HepG2 (cell line): ENCODE results near the gene WBP1. TPM values are rescaled to one million over a fixed set of nuclear protein-coding genes. Genes with fewer than 3 reads are reported as not detected.
A peak's percentile ranks its signal among the peaks of the same experiment; 100 is the strongest.

Source experiments
- ARNT2 ChIP-seq: sonication (generic); formaldehyde crosslinking; IDR thresholded peaks from 2 replicates; pipeline ENCODE4 v1.8.0; 2022; ENCODE audit warnings: mild to moderate bottlenecking, low read depth, missing genetic modification reagents, moderate library complexity
- BRD4 ChIP-seq: sonication (generic); formaldehyde crosslinking; IDR thresholded peaks from 2 replicates; pipeline ENCODE4 v1.4.0; 2020; ENCODE audit warnings: missing genetic modification reagents
- HMG20A ChIP-seq: IDR thresholded peaks from 2 replicates; pipeline ENCODE4 v1.6.1; 2016; ENCODE audit warnings: borderline replicate concordance
- ISL2 ChIP-seq: sonication (generic); formaldehyde crosslinking; IDR thresholded peaks from 2 replicates; pipeline ENCODE4 v1.5.0; 2020; ENCODE audit warnings: missing genetic modification reagents
- JUN ChIP-seq: sonication (generic); formaldehyde crosslinking; IDR thresholded peaks from 2 replicates; pipeline ENCODE4 v1.4.0; 2020; ENCODE audit warnings: mild to moderate bottlenecking, missing genetic modification reagents
- KDM1A ChIP-seq: IDR thresholded peaks from 2 replicates; pipeline ENCODE4 v1.6.1; 2016; ENCODE audit warnings: missing compliant biosample characterization
- KLF9 ChIP-seq: IDR thresholded peaks from 2 replicates; pipeline ENCODE4 v1.6.1; 2016; ENCODE audit warnings: low read depth
- MTF2 ChIP-seq: sonication (generic); formaldehyde crosslinking; IDR thresholded peaks from 2 replicates; pipeline ENCODE4 v1.5.0; 2020; ENCODE audit warnings: missing genetic modification reagents, borderline replicate concordance
- NFYC ChIP-seq: IDR thresholded peaks from 2 replicates; pipeline ENCODE4 v1.6.1; 2016; ENCODE audit warnings: missing genetic modification reagents, missing compliant biosample characterization
- PLRG1 ChIP-seq: fragments of 450-650 bp; conservative IDR thresholded peaks from 2 replicates; pipeline ENCODE4 v1.6.1; 2016
- POLR2G ChIP-seq: fragments of 200-400 bp; formaldehyde crosslinking; IDR thresholded peaks from 2 replicates; pipeline ENCODE4 v1.6.1; 2018; ENCODE audit warnings: mild to moderate bottlenecking, low read depth, low read length, moderate library complexity
- SIX4 ChIP-seq: sonication (generic); formaldehyde crosslinking; IDR thresholded peaks from 2 replicates; pipeline ENCODE4 v1.4.0; 2020; ENCODE audit warnings: missing genetic modification reagents
- U2AF1 ChIP-seq: fragments of 200-400 bp; formaldehyde crosslinking; optimal IDR thresholded peaks from 2 replicates; pipeline ENCODE3; 2017; ENCODE audit warnings: mild to moderate bottlenecking, low read depth, low read length
- U2AF2 ChIP-seq: fragments of 200-400 bp; formaldehyde crosslinking; IDR thresholded peaks from 2 replicates; pipeline ENCODE4 v1.6.1; 2017; ENCODE audit warnings: low read depth, mild to moderate bottlenecking, low read length
- ZEB1 ChIP-seq: IDR thresholded peaks from 2 replicates; pipeline ENCODE4 v1.6.1; 2012; ENCODE audit warnings: mild to moderate bottlenecking, low read depth, inconsistent platforms; ENCODE audit not compliant: insufficient replicate concordance
- ZNF225 ChIP-seq: sonication (generic); formaldehyde crosslinking; IDR thresholded peaks from 2 replicates; pipeline ENCODE4 v1.4.0; 2020; ENCODE audit warnings: mild to moderate bottlenecking, missing genetic modification reagents
- ZNF615 ChIP-seq: sonication (generic); formaldehyde crosslinking; IDR thresholded peaks from 2 replicates; pipeline ENCODE4 v1.5.0; 2020; ENCODE audit warnings: mild to moderate bottlenecking, missing genetic modification reagents, borderline replicate concordance
- ZNF879 ChIP-seq: sonication (generic); formaldehyde crosslinking; IDR thresholded peaks from 2 replicates; pipeline ENCODE4 v1.8.1; 2023; ENCODE audit warnings: missing genetic modification reagents
- polyA plus RNA-seq, 8 experiments: library from polyadenylated mRNA; depleted of rRNA in 3 of 8; stranded (reverse) in 7 of 8; unstranded in 1 of 8; fragments of >200 nt; fragmentation: Illumina TruSeq in 4 of 8; extraction: Trizol in 4 of 8; gene quantifications; 2 replicates each; pipeline versions ENCODE4 v1.2.1 to v1.2.3, GENCODE V29; 2011 to 2016; ENCODE audit warnings: low read depth in 4 of 8, missing spikeins in 1 of 8, mixed read lengths in 1 of 8; ENCODE audit not compliant: insufficient read depth in 1 of 8
- total RNA-seq, 5 experiments: library from RNA; depleted of rRNA; stranded (reverse); fragments of >200 nt; fragmentation: Illumina TruSeq; extraction: Trizol; gene quantifications; 2 replicates each; pipeline ENCODE4 v1.2.3, GENCODE V29; 2016; ENCODE audit warnings: low read depth in 1 of 5
- TF ChIP-seq, protein P1 (sequence below): sonication (generic); formaldehyde crosslinking; IDR thresholded peaks from 2 replicates; pipeline ENCODE4 v1.4.0; 2020; ENCODE audit warnings: mild to moderate bottlenecking, missing genetic modification reagents
- TF ChIP-seq, protein P2 (sequence below): sonication (generic); formaldehyde crosslinking; IDR thresholded peaks from 2 replicates; pipeline ENCODE4 v1.4.0; 2020; ENCODE audit warnings: missing genetic modification reagents
- TF ChIP-seq, protein P3 (sequence below): sonication (generic); formaldehyde crosslinking; IDR thresholded peaks from 2 replicates; pipeline ENCODE4 v1.4.0; 2020; ENCODE audit warnings: missing genetic modification reagents, mild to moderate bottlenecking, borderline replicate concordance
- TF ChIP-seq, protein P4 (sequence below): IDR thresholded peaks from 2 replicates; pipeline ENCODE4 v1.6.1; 2016; ENCODE audit warnings: missing compliant biosample characterization, missing genetic modification reagents, borderline replicate concordance

Gene WBP1
- total and polyA plus RNA-seq, 2 of the 13 experiments (the other 11 are each of a cell fraction or from before 2014, with no cell fraction given), result 38.8 to 85.7 TPM

DNA sequence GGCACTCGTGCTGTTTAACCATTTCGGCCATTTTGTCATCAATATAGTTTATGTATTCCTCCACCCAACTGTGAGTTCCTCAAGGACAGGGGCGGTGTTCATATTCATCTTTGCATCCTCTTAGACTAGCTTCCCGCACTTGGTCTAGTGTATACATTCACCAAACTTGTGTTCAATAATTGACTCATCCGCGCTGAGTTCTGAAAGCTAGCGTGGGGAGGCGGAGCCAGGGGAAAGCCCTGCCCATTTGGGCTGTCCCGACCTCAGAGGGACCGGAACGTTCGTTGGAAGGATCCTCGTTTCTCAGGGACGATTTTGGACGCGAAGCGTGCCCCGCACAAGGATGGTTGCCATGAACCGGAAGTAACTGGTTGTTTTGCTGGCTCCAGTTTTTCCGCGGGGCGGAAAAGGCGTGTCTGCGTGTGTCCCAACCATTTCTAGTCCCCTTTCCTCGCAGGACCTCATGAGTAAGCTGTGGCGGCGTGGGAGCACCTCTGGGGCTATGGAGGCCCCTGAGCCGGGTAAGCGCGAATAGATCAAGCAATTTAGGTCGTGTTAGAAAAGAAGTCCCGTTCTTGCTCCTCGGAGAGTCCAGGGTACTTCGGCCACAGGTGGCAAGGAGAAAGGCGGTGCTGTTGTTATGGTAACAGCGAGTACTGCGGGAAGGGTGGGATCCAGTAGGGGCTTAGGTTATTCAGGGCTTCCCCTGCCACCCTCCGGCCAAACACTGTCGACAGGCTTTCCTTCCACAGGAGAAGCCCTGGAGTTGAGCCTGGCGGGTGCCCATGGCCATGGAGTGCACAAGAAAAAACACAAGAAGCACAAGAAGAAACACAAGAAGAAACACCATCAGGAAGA is 3.4 kb upstream of the WBP1 start, which contains the start of gene INO80B (continued):
- TF ChIP-seq MTF2, result no peak
- peak; percentile 100 for TF ChIP-seq KLF9 (CRISPR knock-in tag)
- TF ChIP-seq ISL2 (CRISPR knock-in tag), result peak; percentile 85
- no peak for TF ChIP-seq ZNF225 (CRISPR knock-in tag)
- peak; percentile 94 for TF ChIP-seq ARNT2 (CRISPR knock-in tag)
- TF ChIP-seq HMG20A (CRISPR knock-in tag), result peak; percentile 27; the same call in 1 of the 2 replicates
- TF ChIP-seq BRD4 (CRISPR knock-in tag), result no peak
- TF ChIP-seq, protein P1, sequence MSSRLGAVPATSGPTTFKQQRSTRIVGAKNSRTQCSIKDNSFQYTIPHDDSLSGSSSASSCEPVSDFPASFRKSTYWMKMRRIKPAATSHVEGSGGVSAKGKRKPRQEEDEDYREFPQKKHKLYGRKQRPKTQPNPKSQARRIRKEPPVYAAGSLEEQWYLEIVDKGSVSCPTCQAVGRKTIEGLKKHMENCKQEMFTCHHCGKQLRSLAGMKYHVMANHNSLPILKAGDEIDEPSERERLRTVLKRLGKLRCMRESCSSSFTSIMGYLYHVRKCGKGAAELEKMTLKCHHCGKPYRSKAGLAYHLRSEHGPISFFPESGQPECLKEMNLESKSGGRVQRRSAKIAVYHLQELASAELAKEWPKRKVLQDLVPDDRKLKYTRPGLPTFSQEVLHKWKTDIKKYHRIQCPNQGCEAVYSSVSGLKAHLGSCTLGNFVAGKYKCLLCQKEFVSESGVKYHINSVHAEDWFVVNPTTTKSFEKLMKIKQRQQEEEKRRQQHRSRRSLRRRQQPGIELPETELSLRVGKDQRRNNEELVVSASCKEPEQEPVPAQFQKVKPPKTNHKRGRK (CRISPR knock-in tag), result peak; percentile 56; the same call in 1 of the 2 replicates
- TF ChIP-seq JUN (CRISPR knock-in tag), result 0 out of 2 replicates have a peak, but pooled peaks have one; percentile 64
- TF ChIP-seq, protein P2, sequence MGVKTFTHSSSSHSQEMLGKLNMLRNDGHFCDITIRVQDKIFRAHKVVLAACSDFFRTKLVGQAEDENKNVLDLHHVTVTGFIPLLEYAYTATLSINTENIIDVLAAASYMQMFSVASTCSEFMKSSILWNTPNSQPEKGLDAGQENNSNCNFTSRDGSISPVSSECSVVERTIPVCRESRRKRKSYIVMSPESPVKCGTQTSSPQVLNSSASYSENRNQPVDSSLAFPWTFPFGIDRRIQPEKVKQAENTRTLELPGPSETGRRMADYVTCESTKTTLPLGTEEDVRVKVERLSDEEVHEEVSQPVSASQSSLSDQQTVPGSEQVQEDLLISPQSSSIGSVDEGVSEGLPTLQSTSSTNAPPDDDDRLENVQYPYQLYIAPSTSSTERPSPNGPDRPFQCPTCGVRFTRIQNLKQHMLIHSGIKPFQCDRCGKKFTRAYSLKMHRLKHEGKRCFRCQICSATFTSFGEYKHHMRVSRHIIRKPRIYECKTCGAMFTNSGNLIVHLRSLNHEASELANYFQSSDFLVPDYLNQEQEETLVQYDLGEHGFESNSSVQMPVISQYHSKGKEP, result peak; percentile 68; the same call in 1 of the 2 replicates
- peak; percentile 94 for TF ChIP-seq U2AF1
- peak; percentile 83 for TF ChIP-seq SIX4 (CRISPR knock-in tag)
- no peak for TF ChIP-seq PLRG1
- TF ChIP-seq ZNF615 (CRISPR knock-in tag), result peak; percentile 82; the same call in 1 of the 2 replicates
- TF ChIP-seq, protein P3, sequence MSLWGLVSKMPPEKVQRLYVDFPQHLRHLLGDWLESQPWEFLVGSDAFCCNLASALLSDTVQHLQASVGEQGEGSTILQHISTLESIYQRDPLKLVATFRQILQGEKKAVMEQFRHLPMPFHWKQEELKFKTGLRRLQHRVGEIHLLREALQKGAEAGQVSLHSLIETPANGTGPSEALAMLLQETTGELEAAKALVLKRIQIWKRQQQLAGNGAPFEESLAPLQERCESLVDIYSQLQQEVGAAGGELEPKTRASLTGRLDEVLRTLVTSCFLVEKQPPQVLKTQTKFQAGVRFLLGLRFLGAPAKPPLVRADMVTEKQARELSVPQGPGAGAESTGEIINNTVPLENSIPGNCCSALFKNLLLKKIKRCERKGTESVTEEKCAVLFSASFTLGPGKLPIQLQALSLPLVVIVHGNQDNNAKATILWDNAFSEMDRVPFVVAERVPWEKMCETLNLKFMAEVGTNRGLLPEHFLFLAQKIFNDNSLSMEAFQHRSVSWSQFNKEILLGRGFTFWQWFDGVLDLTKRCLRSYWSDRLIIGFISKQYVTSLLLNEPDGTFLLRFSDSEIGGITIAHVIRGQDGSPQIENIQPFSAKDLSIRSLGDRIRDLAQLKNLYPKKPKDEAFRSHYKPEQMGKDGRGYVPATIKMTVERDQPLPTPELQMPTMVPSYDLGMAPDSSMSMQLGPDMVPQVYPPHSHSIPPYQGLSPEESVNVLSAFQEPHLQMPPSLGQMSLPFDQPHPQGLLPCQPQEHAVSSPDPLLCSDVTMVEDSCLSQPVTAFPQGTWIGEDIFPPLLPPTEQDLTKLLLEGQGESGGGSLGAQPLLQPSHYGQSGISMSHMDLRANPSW (CRISPR knock-in tag), result peak; percentile 98
- no peak for TF ChIP-seq ZNF879 (CRISPR knock-in tag)
- peak; percentile 70 for TF ChIP-seq NFYC (CRISPR knock-in tag)
- peak; percentile 82 for TF ChIP-seq U2AF2
- TF ChIP-seq, protein P4, sequence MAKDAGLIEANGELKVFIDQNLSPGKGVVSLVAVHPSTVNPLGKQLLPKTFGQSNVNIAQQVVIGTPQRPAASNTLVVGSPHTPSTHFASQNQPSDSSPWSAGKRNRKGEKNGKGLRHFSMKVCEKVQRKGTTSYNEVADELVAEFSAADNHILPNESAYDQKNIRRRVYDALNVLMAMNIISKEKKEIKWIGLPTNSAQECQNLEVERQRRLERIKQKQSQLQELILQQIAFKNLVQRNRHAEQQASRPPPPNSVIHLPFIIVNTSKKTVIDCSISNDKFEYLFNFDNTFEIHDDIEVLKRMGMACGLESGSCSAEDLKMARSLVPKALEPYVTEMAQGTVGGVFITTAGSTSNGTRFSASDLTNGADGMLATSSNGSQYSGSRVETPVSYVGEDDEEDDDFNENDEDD, result peak; percentile 61; the same call in 1 of the 2 replicates
- peak; percentile 82 for TF ChIP-seq ZEB1
- peak; percentile 76 for TF ChIP-seq POLR2G
- no peak for TF ChIP-seq KDM1A (CRISPR knock-in tag)
